ENCODE results near the gene ENPP1.

GRCh38 chr6:131861381-131861780 lies 53.6 kb downstream of the ENPP1 start:
- TF ChIP-seq POLR2A (IDR thresholded peaks at IDR 0.05), result no peak
- TF ChIP-seq CTCF (IDR thresholded peaks at IDR 0.05), result no peak

All from gastroesophageal sphincter (tissue), 3 donors.